GM18526 (cell line): ENCODE data around the gene PWWP2B.

Experiments used
- POLR2A ChIP-seq: IDR thresholded peaks from 3 replicates; pipeline ENCODE4 v1.6.1; 2011; ENCODE audit not compliant: insufficient read length; ENCODE audit errors: extremely low read depth

PWWP2B gene

GRCh38 chr10:132413226-132414205 lies 16.5 kb downstream of the PWWP2B start:
- no peak for TF ChIP-seq POLR2A

GRCh38 chr10:132414402-132415016 lies 17.5 kb downstream of the PWWP2B start:
- TF ChIP-seq POLR2A, result no peak

- TF ChIP-seq POLR2A, result no peak
Measured at GRCh38 chr10:132415255-132415654, 18.3 kb downstream of the PWWP2B start.

GRCh38 chr10:132415956-132416355 lies 19.0 kb downstream of the PWWP2B start:
- no peak for TF ChIP-seq POLR2A

- TF ChIP-seq POLR2A, result no peak
Measured at GRCh38 chr10:132416566-132417256, 19.7 kb downstream of the PWWP2B start.

- no peak for TF ChIP-seq POLR2A
Measured at GRCh38 chr10:132417257-132417910, 20.4 kb downstream of the PWWP2B start.

- no peak for TF ChIP-seq POLR2A
Measured at GRCh38 chr10:132417957-132418441, 21.0 kb downstream of the PWWP2B start.

GRCh38 chr10:132418527-132419416 lies 21.8 kb downstream of the PWWP2B start:
- no peak for TF ChIP-seq POLR2A

- no peak for TF ChIP-seq POLR2A
Measured at GRCh38 chr10:132419538-132420468, 22.8 kb downstream of the PWWP2B start.

- TF ChIP-seq POLR2A, result no peak
Measured at GRCh38 chr10:132420469-132420980, 23.5 kb downstream of the PWWP2B start.

- TF ChIP-seq POLR2A, result no peak
Measured at GRCh38 chr10:132420981-132421846, 24.2 kb downstream of the PWWP2B start.
